Activated T-helper 1 cell treated with anti-CD3 and anti-CD28 coated beads, Interleukin-12 subunit alpha, Interleukin-12 subunit beta, Interleukin-2, Interleukin-4 antibody, amounts not matched to agents 30 ng/mL and 10 ng/mL and 1 ng/mL, durations not matched to agents 14 hours and 24 hours and 36 hours (primary cell): ENCODE data around the gene BTBD6. TPM values are rescaled to one million over a fixed set of nuclear protein-coding genes. Genes with fewer than 3 reads are reported as not detected.

ENCODE experiments used
- DNase-seq: peaks from one replicate; pipeline ENCODE4 v3.0.0; 2021; ENCODE audit warnings: low spot score
- H3K27ac Mint-ChIP-seq: one replicate; pipeline ENCODE4 v1.8.0; 2021; ENCODE audit warnings: mild to moderate bottlenecking, mixed read lengths
- H3K27me3 Mint-ChIP-seq: one replicate; pipeline ENCODE4 v1.8.0; 2022; ENCODE audit warnings: mild to moderate bottlenecking, moderate library complexity, mixed read lengths; ENCODE audit not compliant: insufficient read depth
- H3K36me3 Mint-ChIP-seq: one replicate; pipeline ENCODE4 v1.8.0; 2021; ENCODE audit warnings: low read depth, mixed read lengths
- H3K4me1 Mint-ChIP-seq: one replicate; pipeline ENCODE4 v1.8.0; 2021; ENCODE audit warnings: low read depth, mixed read lengths
- H3K4me3 Mint-ChIP-seq: one replicate; pipeline ENCODE4 v1.8.0; 2021; ENCODE audit warnings: mild to moderate bottlenecking, moderate library complexity, mixed read lengths
- H3K9me3 Mint-ChIP-seq: one replicate; pipeline ENCODE4 v1.8.0; 2021; ENCODE audit warnings: mixed read lengths
- intact Hi-C: fragments of 100-400 bp; cut with micrococcal nuclease; formaldehyde crosslinking; loops from one replicate; pipeline ENCODE4 v1.15.1; 2024
- total RNA-seq: library from RNA; stranded (reverse); gene quantifications from 2 replicates; pipeline ENCODE4 v1.2.3, GENCODE V29; 2022

BTBD6 gene
- total RNA-seq, 1 donor from 2014 or later, result 41.9 TPM

GRCh38 chr14:105205673-105206208 is 42.6 kb upstream of the BTBD6 start:
- no peak for DNase-seq
- no peaks in the 10 kb centered on the region for H3K36me3 Mint-ChIP-seq
- intact Hi-C loops, result loop anchor here (10.0 kb wide), 1 partner anchor 319 kb away; the partner anchor contains the start of gene TMEM121
- no peak overlapping the region for H3K27ac Mint-ChIP-seq
- H3K4me3 Mint-ChIP-seq, result no peak overlapping the region
- no peaks in the 10 kb centered on the region for H3K27me3 Mint-ChIP-seq
- H3K9me3 Mint-ChIP-seq, result no peaks in the 10 kb centered on the region
- peaks cover 5% of the 10 kb centered on the region for H3K4me1 Mint-ChIP-seq

GRCh38 chr14:105206873-105207272 is 41.5 kb upstream of the BTBD6 start:
- H3K4me1 Mint-ChIP-seq, result peaks cover 1% of the 10 kb centered on the region
- H3K9me3 Mint-ChIP-seq, result no peaks in the 10 kb centered on the region
- no peaks in the 10 kb centered on the region for H3K36me3 Mint-ChIP-seq
- DNase-seq, result no peak
- H3K27me3 Mint-ChIP-seq, result no peaks in the 10 kb centered on the region
- intact Hi-C loops, result loop anchor here (10.0 kb wide), 1 partner anchor 318 kb away; the partner anchor contains the start of gene TMEM121
- H3K4me3 Mint-ChIP-seq, result no peak overlapping the region
- H3K27ac Mint-ChIP-seq, result no peak overlapping the region

- DNase-seq, result no peak
- Mint-ChIP-seq H3K4me1 (no peaks in the 10 kb centered on the region), H3K4me3 (no peak overlapping the region), H3K27ac (no peak overlapping the region), H3K27me3 (no peaks in the 10 kb centered on the region), H3K36me3 (no peaks in the 10 kb centered on the region), H3K9me3 (no peaks in the 10 kb centered on the region)
- intact Hi-C loops, result loop anchor here (10.0 kb wide), 1 partner anchor 317 kb away; the partner anchor contains the start of gene TMEM121
These were observed 40.9 kb upstream of the BTBD6 start for GRCh38 chr14:105207460-105207901.

GRCh38 chr14:105207996-105208737 is 40.2 kb upstream of the BTBD6 start:
- intact Hi-C loops, result loop anchor here (10.0 kb wide), 1 partner anchor 317 kb away; the partner anchor contains the start of gene TMEM121
- H3K27me3 Mint-ChIP-seq, result no peaks in the 10 kb centered on the region
- no peak overlapping the region for H3K27ac Mint-ChIP-seq
- no peaks in the 10 kb centered on the region for H3K36me3 Mint-ChIP-seq
- DNase-seq, result no peak
- no peaks in the 10 kb centered on the region for H3K4me1 Mint-ChIP-seq
- no peaks in the 10 kb centered on the region for H3K9me3 Mint-ChIP-seq
- no peak overlapping the region for H3K4me3 Mint-ChIP-seq

- Mint-ChIP-seq H3K27me3 (no peaks in the 10 kb centered on the region), H3K4me1 (no peaks in the 10 kb centered on the region), H3K4me3 (no peak overlapping the region), H3K36me3 (no peaks in the 10 kb centered on the region), H3K9me3 (no peaks in the 10 kb centered on the region), H3K27ac (no peak overlapping the region)
- DNase-seq, result no peak
- intact Hi-C loops, result loop anchor here (10.0 kb wide), 1 partner anchor 316 kb away; the partner anchor contains the start of gene TMEM121
These were observed 39.6 kb upstream of the BTBD6 start for GRCh38 chr14:105208738-105209075.

- Mint-ChIP-seq H3K4me1 (no peaks in the 10 kb centered on the region), H3K4me3 (no peak overlapping the region), H3K27me3 (no peaks in the 10 kb centered on the region), H3K36me3 (no peaks in the 10 kb centered on the region), H3K9me3 (no peaks in the 10 kb centered on the region), H3K27ac (no peak overlapping the region)
- no peak for DNase-seq
- intact Hi-C loops, result loop anchor here (10.0 kb wide), 1 partner anchor 316 kb away; the partner anchor contains the start of gene TMEM121
These were observed 39.2 kb upstream of the BTBD6 start for GRCh38 chr14:105209091-105209490.

GRCh38 chr14:105209646-105210045 is 38.7 kb upstream of the BTBD6 start:
- no peak overlapping the region for H3K4me3 Mint-ChIP-seq
- no peaks in the 10 kb centered on the region for H3K4me1 Mint-ChIP-seq
- no peak overlapping the region for H3K27ac Mint-ChIP-seq
- no peaks in the 10 kb centered on the region for H3K9me3 Mint-ChIP-seq
- DNase-seq, result no peak
- H3K36me3 Mint-ChIP-seq, result no peaks in the 10 kb centered on the region
- H3K27me3 Mint-ChIP-seq, result no peaks in the 10 kb centered on the region
- intact Hi-C loops, result loop anchor here (10.0 kb wide), 1 partner anchor 315 kb away; the partner anchor contains the start of gene TMEM121

- no peak for DNase-seq
- Mint-ChIP-seq H3K36me3 (no peaks in the 10 kb centered on the region), H3K4me3 (no peak overlapping the region), H3K27ac (no peak overlapping the region), H3K9me3 (no peaks in the 10 kb centered on the region), H3K4me1 (no peaks in the 10 kb centered on the region), H3K27me3 (no peaks in the 10 kb centered on the region)
- intact Hi-C loops, result no loop called here
These were observed 37.9 kb upstream of the BTBD6 start for GRCh38 chr14:105210266-105211025.

GRCh38 chr14:105211086-105211757 is 37.1 kb upstream of the BTBD6 start:
- Mint-ChIP-seq H3K36me3 (no peaks in the 10 kb centered on the region), H3K4me1 (no peaks in the 10 kb centered on the region)
- intact Hi-C loops, result no loop called here

GRCh38 chr14:105211758-105212089 is 36.6 kb upstream of the BTBD6 start:
- Mint-ChIP-seq H3K4me1 (no peaks in the 10 kb centered on the region), H3K9me3 (no peaks in the 10 kb centered on the region), H3K27me3 (no peaks in the 10 kb centered on the region), H3K4me3 (no peak overlapping the region), H3K36me3 (no peaks in the 10 kb centered on the region), H3K27ac (no peak overlapping the region)
- no peak for DNase-seq
- intact Hi-C loops, result no loop called here

More at GRCh38 chr14:105211086-105211757, 37.1 kb upstream of the BTBD6 start:
- H3K27me3 Mint-ChIP-seq, result no peaks in the 10 kb centered on the region
- no peaks in the 10 kb centered on the region for H3K9me3 Mint-ChIP-seq
- DNase-seq, result no peak
- no peak overlapping the region for H3K27ac Mint-ChIP-seq
- no peak overlapping the region for H3K4me3 Mint-ChIP-seq

- Mint-ChIP-seq H3K27me3 (no peaks in the 10 kb centered on the region), H3K9me3 (no peaks in the 10 kb centered on the region), H3K4me1 (no peaks in the 10 kb centered on the region), H3K27ac (no peak overlapping the region), H3K36me3 (no peaks in the 10 kb centered on the region), H3K4me3 (no peak overlapping the region)
- DNase-seq, result no peak
- intact Hi-C loops, result no loop called here
These were observed 35.6 kb upstream of the BTBD6 start for GRCh38 chr14:105212541-105213300.

- Mint-ChIP-seq H3K4me3 (no peak overlapping the region), H3K27ac (no peak overlapping the region), H3K9me3 (no peaks in the 10 kb centered on the region), H3K36me3 (no peaks in the 10 kb centered on the region), H3K4me1 (no peaks in the 10 kb centered on the region), H3K27me3 (no peaks in the 10 kb centered on the region)
- intact Hi-C loops, result no loop called here
- DNase-seq, result no peak
These were observed 35.0 kb upstream of the BTBD6 start for GRCh38 chr14:105213361-105213760.
